ENCODE results near the gene ARHGAP28.
A peak's percentile ranks its signal among the peaks of the same experiment; 100 is the strongest.

Gene ARHGAP28

DNA sequence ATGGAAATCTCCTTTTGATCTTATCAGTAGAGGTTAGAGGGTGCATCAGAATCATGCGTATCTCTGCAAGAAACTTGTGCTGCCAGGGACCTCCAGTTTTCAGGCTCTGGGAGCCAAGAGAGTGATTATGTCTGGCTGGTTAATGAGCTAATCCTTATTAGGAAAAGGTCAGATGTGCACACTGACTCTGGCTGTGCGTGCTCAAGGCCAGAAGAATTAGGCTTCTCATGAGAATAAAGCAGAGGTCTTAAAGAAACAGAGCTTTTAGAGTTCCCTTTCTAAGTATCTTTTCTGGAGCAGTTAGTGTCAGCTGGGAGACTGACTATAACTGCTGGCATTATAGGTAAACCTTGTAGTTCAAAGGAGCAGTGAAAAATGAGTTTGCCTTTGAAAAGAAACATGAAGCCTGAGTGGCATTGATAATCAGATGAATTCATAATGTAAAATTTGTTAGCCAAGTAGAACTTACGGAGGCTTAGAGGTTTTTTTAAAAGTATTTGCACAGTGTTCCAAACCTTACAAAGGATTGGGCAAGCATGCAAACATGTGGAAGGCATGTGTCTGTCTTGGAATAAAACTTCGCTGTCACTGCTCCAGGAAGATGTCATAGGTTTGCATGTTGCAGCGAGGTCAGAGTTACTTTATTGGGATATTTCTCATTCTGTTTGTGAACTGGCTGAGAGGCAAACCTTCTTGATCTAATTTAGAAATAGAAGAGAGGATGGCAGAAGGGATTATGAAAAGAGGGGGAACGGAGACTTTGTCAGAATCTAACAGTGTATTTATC is 151.7 kb downstream of the ARHGAP28 start:
- Histone ChIP-seq H3K27ac (no peak overlapping the region), H3K36me3 (ENCODE audit: control insufficient read depth, insufficient read depth, low read length) (no peaks in the 10 kb centered on the region)
- TF ChIP-seq, protein P1, sequence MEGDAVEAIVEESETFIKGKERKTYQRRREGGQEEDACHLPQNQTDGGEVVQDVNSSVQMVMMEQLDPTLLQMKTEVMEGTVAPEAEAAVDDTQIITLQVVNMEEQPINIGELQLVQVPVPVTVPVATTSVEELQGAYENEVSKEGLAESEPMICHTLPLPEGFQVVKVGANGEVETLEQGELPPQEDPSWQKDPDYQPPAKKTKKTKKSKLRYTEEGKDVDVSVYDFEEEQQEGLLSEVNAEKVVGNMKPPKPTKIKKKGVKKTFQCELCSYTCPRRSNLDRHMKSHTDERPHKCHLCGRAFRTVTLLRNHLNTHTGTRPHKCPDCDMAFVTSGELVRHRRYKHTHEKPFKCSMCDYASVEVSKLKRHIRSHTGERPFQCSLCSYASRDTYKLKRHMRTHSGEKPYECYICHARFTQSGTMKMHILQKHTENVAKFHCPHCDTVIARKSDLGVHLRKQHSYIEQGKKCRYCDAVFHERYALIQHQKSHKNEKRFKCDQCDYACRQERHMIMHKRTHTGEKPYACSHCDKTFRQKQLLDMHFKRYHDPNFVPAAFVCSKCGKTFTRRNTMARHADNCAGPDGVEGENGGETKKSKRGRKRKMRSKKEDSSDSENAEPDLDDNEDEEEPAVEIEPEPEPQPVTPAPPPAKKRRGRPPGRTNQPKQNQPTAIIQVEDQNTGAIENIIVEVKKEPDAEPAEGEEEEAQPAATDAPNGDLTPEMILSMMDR (IDR thresholded peaks at IDR 0.05), result no peak

DNA sequence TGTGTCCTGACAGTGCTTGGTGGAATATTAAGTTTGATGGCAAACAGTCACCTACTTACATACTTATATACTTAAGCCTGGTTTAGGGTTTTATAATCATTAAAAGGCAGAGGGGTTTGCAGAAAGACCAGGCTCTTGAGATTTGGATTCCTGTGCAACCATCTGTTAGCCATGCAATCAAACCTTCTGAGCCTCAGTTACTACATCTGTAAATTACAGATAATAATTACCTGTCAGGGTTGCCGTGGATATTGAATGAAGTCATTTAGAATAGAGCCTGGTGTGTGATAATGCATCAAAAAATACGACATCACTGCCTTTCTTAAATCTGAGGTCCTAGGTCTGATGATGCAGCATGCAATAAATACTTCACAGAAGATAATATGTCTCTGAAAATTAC is 152.9 kb downstream of the ARHGAP28 start:
- Histone ChIP-seq H3K27ac (no peak overlapping the region), H2AFZ (no peak overlapping the region), H3K36me3 (ENCODE audit: control insufficient read depth, insufficient read depth, low read length) (no peaks in the 10 kb centered on the region), H3K4me2 (ENCODE audit: low read length) (no peak overlapping the region), H3K27me3 (ENCODE audit: control insufficient read depth, insufficient read depth, low read length) (no peaks in the 10 kb centered on the region), H3K9me3 (ENCODE audit: control insufficient read depth, low read length) (no peaks in the 10 kb centered on the region), H3K79me2 (no peaks in the 10 kb centered on the region), H3K9ac (no peak overlapping the region), H3K4me1 (no peaks in the 10 kb centered on the region), H3K4me3 (ENCODE audit: low read depth, low read length) (no peak overlapping the region)
- TF ChIP-seq, protein P1 (IDR thresholded peaks at IDR 0.05), result no peak

More for the DNA sequence above, 151.7 kb downstream of the ARHGAP28 start:
- no peak overlapping the region for H2AFZ ChIP-seq
- H3K4me2 ChIP-seq (ENCODE audit: low read length), result no peak overlapping the region
- no peaks in the 10 kb centered on the region for H3K79me2 ChIP-seq
- H3K9ac ChIP-seq, result no peak overlapping the region
- H3K27me3 ChIP-seq (ENCODE audit: control insufficient read depth, insufficient read depth, low read length), result no peaks in the 10 kb centered on the region
- no peaks in the 10 kb centered on the region for H3K9me3 ChIP-seq (ENCODE audit: control insufficient read depth, low read length)
- no peaks in the 10 kb centered on the region for H3K4me1 ChIP-seq
- no peak overlapping the region for H3K4me3 ChIP-seq (ENCODE audit: low read depth, low read length)

DNA sequence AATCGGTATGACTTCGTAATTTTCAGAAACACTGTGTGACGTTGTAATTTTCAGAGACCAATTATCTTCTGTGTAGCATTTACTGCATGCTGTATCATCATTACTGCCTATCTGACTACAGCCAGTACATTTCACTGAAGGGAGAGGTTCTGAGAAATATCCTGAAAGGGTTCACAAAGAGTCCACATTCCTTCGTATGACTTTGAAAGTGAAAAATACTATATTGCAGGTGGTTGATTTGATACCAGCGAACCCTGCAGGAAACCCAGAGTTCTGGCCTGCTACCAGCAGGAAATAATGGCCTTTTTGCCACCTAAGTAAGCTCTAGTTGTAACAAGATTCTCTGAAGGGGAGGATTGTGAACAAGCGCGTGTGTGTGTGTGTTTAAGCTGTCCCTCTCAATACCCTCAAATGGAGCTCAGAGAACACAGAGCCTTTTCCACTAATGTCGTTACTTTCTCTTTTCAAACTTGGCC is 155.5 kb downstream of the ARHGAP28 start:
- Histone ChIP-seq H3K4me2 (ENCODE audit: low read length) (no peak overlapping the region), H3K9me3 (ENCODE audit: control insufficient read depth, low read length) (no peaks in the 10 kb centered on the region), H3K4me3 (ENCODE audit: low read depth, low read length) (no peak overlapping the region), H3K27me3 (ENCODE audit: control insufficient read depth, insufficient read depth, low read length) (no peaks in the 10 kb centered on the region), H3K27ac (no peak overlapping the region), H3K9ac (no peak overlapping the region), H3K4me1 (no peaks in the 10 kb centered on the region), H3K36me3 (ENCODE audit: control insufficient read depth, insufficient read depth, low read length) (no peaks in the 10 kb centered on the region), H2AFZ (no peak overlapping the region), H3K79me2 (no peaks in the 10 kb centered on the region)
- TF ChIP-seq, protein P1 (IDR thresholded peaks at IDR 0.05), result no peak

DNA sequence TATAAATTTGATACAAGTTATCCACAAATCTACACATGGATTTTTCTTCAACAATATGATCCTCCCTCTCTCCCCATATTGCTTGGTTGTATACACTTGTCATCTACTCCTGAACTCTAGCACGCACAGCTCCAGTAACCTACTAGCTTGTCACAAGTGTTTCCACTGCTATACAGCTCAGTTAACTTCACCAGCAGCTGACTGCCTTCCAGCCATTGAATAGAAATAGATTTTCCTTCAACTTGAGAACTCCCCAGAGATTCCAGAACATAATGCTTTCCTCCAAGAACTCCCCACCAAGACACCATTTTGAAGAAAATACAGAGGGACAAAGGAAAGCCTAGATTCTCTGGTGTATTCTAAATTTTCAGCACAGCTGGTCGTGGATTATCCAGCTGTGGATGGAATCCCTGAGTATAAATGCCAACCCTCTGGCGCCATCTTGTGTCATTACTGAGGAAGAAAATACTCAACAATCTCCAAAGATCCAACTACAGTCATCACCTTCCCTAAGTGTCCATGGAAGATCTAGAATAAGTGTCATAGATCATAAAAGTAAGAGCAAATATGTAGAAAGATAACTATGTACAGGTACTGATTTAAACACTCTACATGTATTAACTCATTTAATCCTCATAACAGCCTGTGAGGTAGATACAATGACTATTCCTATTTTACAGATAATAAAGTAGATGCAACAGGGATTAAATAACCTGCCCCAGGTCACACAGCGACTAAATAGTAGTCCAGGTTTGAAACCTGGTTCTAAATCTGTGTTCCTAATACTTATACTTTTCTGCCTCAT is 156.7 kb downstream of the ARHGAP28 start:
- Histone ChIP-seq H3K9ac (no peak overlapping the region), H3K9me3 (ENCODE audit: control insufficient read depth, low read length) (no peaks in the 10 kb centered on the region), H3K4me3 (ENCODE audit: low read depth, low read length) (no peak overlapping the region), H3K79me2 (no peaks in the 10 kb centered on the region), H3K4me2 (ENCODE audit: low read length) (no peak overlapping the region), H3K36me3 (ENCODE audit: control insufficient read depth, insufficient read depth, low read length) (no peaks in the 10 kb centered on the region), H3K4me1 (no peaks in the 10 kb centered on the region), H2AFZ (no peak overlapping the region), H3K27me3 (ENCODE audit: control insufficient read depth, insufficient read depth, low read length) (no peaks in the 10 kb centered on the region), H3K27ac (no peak overlapping the region)
- TF ChIP-seq, protein P1 (IDR thresholded peaks at IDR 0.05), result peak; percentile 71
